G401 (cell line): ENCODE results near the gene DUSP7. TPM values are rescaled to one million over a fixed set of nuclear protein-coding genes. Genes with fewer than 3 reads are reported as not detected.
"Not testable (repeated sequence)": the region's sequence is repeated elsewhere in the genome, so short reads cannot be mapped to it uniquely, and the experiment has no call there.

Source experiments
- DNase-seq: peaks from one replicate; pipeline ENCODE4 v3.0.0-alpha.2; 2015; ENCODE audit warnings: low spot score
- in situ Hi-C: cut with HindIII; loops from 2 replicates; pipeline ENCODE4 v1.10.0; 2016; ENCODE audit warnings: low sequenced_read_pairs, mixed read lengths
- total RNA-seq: library from RNA; depleted of rRNA; stranded (reverse); fragments of >200 nt; shearing (Covaris generic); gene quantifications from 2 replicates; pipeline ENCODE4 v1.2.3, GENCODE V29; 2014

DUSP7 gene
- total RNA-seq, 1 experiment from 2014 or later, result 14.6 TPM

- in situ Hi-C loops, result no loop called here
- no peak for DNase-seq
These were observed 1.5 kb downstream of the DUSP7 start for GRCh38 chr3:52054661-52055511.

DNA sequence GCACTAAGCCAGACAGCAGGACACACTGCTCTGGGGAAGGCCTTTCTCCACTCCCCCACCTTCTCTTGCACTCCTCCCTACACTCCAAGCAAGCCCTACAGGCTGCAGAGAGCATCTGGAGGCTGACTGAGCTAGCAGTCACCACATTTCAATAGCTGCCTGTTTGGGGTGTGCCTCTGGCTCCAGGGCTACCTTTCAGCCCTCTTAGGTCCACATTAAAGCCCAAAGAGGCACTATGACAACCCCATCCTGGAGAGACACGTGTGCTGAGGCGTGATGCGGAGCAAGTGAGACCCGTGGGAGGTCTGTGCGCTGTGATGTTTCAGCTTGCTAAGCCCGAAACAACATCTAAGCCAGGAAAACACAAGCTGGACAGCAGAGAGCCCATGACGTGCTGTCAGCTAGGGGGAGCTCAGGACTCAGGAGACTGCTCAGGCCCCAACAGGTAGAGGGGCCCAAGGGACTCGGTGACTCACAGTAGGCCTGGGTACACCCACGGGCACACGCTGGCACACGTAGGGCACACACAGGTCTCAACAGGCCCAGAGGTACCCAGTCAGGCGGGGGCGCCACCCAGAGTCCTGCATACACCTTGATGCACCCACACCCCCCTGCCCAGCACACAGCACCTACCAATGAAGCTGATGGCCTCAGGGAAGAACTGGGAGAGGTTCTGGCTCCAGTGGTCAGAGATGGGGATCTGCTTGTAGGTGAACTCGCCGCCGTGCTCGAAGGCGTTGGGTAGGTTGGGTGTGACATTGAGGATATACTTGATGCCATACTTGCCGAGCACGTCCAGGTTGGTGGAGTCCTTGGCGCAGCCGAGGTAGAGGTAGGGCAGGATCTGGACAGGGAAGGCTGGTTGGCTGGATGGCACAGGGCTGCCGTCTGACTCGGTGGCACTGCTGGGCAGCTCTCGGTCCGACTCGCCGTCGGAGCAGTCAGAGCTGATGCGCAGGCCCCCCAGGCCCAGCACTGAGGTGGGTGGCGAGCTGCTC lies 2.8 kb downstream of the DUSP7 start:
- in situ Hi-C loops, result no loop called here
- DNase-seq, result no peak

GRCh38 chr3:52052831-52053306 lies 3.5 kb downstream of the DUSP7 start:
- in situ Hi-C loops, result no loop called here
- DNase-seq, result no peak

DNA sequence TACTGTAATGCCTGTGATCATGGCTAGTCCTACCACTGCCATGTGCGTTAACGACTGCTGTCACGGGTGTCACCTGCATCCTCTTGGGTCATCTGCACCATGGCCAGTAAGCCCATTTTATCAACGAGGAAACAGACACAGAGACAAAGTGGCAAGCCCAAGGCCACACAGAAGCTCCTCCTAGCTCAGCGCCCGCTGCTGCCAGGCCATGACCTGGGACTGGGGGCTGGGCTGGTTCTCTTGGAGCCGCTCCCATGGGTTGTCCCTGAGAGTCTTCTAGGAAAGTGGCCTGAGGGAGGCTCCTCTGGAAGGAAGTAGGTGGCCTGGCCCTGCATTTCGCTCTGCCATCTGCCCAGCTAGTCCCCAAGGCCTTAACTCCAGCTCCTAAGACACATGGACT lies 4.9 kb downstream of the DUSP7 start:
- DNase-seq, result no peak
- in situ Hi-C loops, result no loop called here

DNA sequence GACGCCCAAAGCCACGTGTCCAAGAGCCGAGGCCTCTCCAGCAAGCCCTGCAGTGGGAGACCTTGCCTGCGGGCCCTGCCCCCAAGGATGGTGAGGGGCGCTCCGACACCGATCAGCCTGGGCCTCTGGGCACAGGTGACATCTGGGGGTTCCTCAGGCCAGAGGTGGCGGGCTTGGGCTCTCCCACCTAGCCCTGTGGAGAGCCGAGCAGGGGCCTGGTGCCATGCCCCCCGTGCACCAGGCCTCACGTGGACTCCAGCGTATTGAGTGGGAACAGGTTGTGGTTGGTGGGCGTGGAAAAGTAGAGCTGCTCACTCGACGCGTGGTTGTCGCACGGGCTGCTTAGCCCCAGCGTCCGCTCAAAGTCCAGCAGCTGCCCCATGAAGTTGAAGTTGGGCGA lies 5.8 kb downstream of the DUSP7 start:
- DNase-seq, result no peak
- in situ Hi-C loops, result no loop called here

GRCh38 chr3:52049503-52049902 lies 6.9 kb downstream of the DUSP7 start:
- no peak for DNase-seq
- in situ Hi-C loops, result loop anchor here (5.0 kb wide), 1 partner anchor 98 kb away; no protein-coding TSS in a partner anchor

DNA sequence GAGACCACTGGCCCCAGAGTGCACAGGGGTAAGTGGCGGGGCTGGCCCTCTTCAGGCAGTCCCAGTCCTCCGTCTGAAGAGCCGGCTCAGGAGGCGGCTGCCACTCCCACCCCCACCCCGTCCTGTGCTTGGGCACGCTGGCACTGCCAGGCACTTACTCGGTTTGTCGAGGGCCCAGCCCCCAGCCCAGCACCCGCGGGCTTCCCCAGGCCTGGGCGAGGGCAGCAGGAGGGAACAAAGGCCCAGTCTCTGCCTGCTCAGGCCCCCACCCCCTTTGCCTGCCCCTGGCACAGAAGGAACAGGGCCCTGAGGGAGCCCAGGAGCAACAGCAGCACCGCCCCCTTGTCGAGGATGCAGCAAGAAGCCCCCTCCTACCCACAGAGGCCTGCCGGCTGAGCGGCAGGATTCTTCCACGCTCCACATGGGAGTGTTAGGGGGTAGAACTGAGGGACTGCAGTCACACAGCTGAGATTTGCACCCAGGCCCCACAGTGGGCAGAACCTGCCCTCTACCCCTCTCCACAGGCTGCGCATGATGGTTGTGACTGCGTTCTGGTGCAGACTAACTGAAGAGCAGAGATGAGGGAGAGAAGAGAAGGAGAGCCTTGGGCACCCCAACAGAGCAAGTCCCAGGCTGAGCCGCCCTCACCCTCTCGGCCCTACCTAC lies 8.9 kb downstream of the DUSP7 start:
- no peak for DNase-seq
- in situ Hi-C loops, result loop anchor here (5.0 kb wide), 1 partner anchor 100 kb away; no protein-coding TSS in a partner anchor

DNA sequence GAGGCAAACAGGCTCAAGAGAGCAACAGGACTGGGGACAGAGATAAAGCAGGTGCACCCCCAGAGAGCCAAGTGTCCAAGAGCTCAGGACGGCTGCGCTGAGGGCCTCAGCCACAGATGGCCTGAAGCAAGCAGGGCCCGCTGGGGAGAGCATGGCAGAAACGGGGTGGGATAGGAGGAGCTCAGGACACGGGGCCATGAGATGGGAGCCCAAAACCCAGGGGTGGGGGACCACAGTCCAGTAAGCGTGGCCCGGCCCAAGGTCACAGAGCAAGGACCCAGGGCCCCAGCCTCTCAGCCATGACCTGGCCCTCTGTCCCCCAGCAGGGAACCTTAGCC lies 9.5 kb downstream of the DUSP7 start:
- no peak for DNase-seq
- in situ Hi-C loops, result loop anchor here (5.0 kb wide), 1 partner anchor 100 kb away; no protein-coding TSS in a partner anchor

- no peak for DNase-seq
- in situ Hi-C loops, result loop anchor here (5.0 kb wide), 1 partner anchor 101 kb away; no protein-coding TSS in a partner anchor
These were observed 10.0 kb downstream of the DUSP7 start for GRCh38 chr3:52046186-52046901.

DNA sequence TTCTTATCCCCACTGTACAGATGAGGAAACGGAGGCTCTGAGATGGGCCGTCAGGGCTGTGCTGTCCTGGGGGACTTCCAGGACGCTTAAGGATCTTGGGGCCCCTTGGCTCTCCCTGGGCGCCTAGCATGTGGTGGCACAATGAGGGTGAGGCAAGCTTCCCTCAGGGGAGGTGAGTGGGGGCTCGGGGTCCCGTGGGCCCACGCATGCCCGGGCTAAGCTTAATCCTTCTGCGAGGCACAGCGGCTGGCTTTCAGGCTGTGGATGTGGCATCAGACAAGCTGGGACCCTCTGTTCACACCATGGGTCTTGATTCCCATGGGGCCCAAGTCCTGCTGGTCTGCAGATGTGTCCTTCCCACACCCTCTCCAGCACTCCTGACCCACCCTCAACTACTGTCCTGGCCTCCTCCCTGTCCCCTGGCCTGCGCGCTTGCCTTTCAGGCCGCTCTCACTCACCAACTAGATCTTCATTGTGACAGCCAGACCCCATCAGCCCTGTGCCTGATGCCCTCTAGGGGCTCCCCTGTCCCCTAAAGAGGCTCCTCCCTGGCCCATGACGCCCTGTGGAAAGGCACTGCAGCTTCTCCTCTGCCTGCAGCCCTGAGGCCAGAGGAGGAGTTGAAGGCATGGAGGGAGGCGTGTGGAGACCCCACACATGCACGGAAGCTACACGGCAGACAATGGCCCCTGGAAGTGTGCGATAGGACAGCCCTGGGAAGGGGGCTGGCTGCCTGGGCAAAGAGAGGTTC lies 11.3 kb downstream of the DUSP7 start:
- in situ Hi-C loops, result loop anchor here (5.0 kb wide), 1 partner anchor 102 kb away; no protein-coding TSS in a partner anchor
- no peak for DNase-seq

DNA sequence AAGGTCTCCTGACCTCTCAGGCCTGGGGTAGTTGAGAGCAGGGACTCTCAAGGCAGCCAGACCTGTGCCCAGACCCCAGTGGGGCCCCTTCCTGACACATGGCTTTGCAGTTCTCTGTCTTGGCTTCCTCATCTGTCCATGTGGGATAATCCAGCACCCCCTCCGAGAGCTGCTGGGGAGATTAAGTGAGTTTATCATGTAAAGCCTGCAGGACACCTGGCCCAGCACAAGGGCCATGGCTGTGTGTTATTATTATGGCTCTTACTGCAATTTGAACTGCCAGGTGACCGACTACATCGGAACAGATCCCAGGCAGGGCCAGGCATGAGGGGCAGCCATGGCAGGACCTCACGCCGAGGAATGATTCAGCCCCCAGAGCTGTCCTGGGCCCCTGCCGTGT lies 12.6 kb downstream of the DUSP7 start:
- peak; percentile 66 for DNase-seq

GRCh38 chr3:52043039-52043438 lies 13.3 kb downstream of the DUSP7 start:
- DNase-seq, in situ Hi-C loops: not testable (repeated sequence)

More for the DNA sequence above, 12.6 kb downstream of the DUSP7 start:
- in situ Hi-C loops, result no loop called here

- DNase-seq, result no peak
- in situ Hi-C loops, result no loop called here
These were observed 15.1 kb downstream of the DUSP7 start for GRCh38 chr3:52041118-52041731.

- DNase-seq, result no peak
- in situ Hi-C loops, result no loop called here
These were observed 15.8 kb downstream of the DUSP7 start for GRCh38 chr3:52040600-52040999.

- in situ Hi-C loops, result no loop called here
- peak; percentile 70 for DNase-seq
These were observed 16.5 kb downstream of the DUSP7 start for GRCh38 chr3:52039846-52040245.

DNA sequence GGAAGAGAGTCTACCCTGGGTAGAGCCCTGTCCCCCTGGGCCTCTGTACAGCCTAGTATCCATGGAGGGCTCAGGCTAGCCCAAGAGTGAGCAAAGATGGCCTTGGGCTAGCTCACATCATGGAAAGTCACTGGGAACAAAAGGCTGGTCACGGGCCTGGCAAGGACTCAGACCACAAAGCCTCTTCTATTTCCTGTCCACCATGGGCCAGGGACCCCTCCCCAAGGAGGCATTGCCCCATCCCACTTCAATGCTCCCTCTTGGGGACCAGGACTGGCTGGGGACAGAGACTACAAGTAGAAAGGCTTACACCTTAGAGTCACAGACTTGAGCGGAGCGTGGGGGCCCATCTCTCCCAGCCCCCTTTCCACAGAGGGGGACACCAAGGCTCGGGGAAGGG lies 16.9 kb downstream of the DUSP7 start:
- no peak for DNase-seq
- in situ Hi-C loops, result no loop called here

- no peak for DNase-seq
- in situ Hi-C loops, result no loop called here
These were observed 18.1 kb downstream of the DUSP7 start for GRCh38 chr3:52038227-52038626.
